HG02884 (cell line): Measurements from ENCODE around the gene KIF23.
"Not testable (repeated sequence)": the region's sequence is repeated elsewhere in the genome, so short reads cannot be mapped to it uniquely, and the experiment has no call there.

Experiments used
- ATAC-seq: cut with Tn5 transposase; IDR thresholded peaks from one replicate; pipeline ENCODE4 v1.9.1; 2021; ENCODE audit warnings: mild to moderate bottlenecking, moderate library complexity; ENCODE audit not compliant: unreplicated experiment

The KIF23 gene

GRCh38 chr15:69413822-69414700 lies at the start of gene KIF23:
Gene KIF23, plus strand, starts transcription at chr15:69414349. Its CDS starts 117 bp downstream, at chr15:69414466.
- ATAC-seq: peak; percentile 93

GRCh38 chr15:69367236-69367635 lies 46.9 kb upstream of the KIF23 start:
- no peak for ATAC-seq

GRCh38 chr15:69369631-69370030 lies 44.5 kb upstream of the KIF23 start:
- ATAC-seq: no peak

- ATAC-seq: no peak
These were observed 40.7 kb upstream of the KIF23 start for GRCh38 chr15:69373406-69373805.

GRCh38 chr15:69375151-69375790 lies 38.9 kb upstream of the KIF23 start:
- ATAC-seq: no peak

- no peak for ATAC-seq
These were observed 36.8 kb upstream of the KIF23 start for GRCh38 chr15:69377216-69377970.

- no peak for ATAC-seq
These were observed 33.9 kb upstream of the KIF23 start for GRCh38 chr15:69380100-69380725.

GRCh38 chr15:69380726-69381105 lies 33.4 kb upstream of the KIF23 start:
- no peak for ATAC-seq

- ATAC-seq: not testable (repeated sequence)
These were observed 32.0 kb upstream of the KIF23 start for GRCh38 chr15:69382176-69382575.

GRCh38 chr15:69384066-69384465 lies 30.1 kb upstream of the KIF23 start:
- ATAC-seq: not testable (repeated sequence)

GRCh38 chr15:69384626-69385598 lies 29.2 kb upstream of the KIF23 start:
- no peak for ATAC-seq

- ATAC-seq: no peak
These were observed 28.3 kb upstream of the KIF23 start for GRCh38 chr15:69385831-69386230.

- ATAC-seq: no peak
These were observed 27.9 kb upstream of the KIF23 start for GRCh38 chr15:69386284-69386683.

- ATAC-seq: no peak
These were observed 25.9 kb upstream of the KIF23 start for GRCh38 chr15:69388260-69388705.

GRCh38 chr15:69389426-69389825 lies 24.7 kb upstream of the KIF23 start:
- ATAC-seq: no peak

- ATAC-seq: no peak
These were observed 23.6 kb upstream of the KIF23 start for GRCh38 chr15:69390575-69390974.

GRCh38 chr15:69391046-69391757 lies 22.9 kb upstream of the KIF23 start:
- ATAC-seq: no peak

- ATAC-seq: no peak
These were observed 21.8 kb upstream of the KIF23 start for GRCh38 chr15:69392352-69392751.

GRCh38 chr15:69393831-69394491 lies 20.2 kb upstream of the KIF23 start:
- no peak for ATAC-seq
